ENCODE results near the gene SNX22.
"Not testable (repeated sequence)": the region's sequence is repeated elsewhere in the genome, so short reads cannot be mapped to it uniquely, and the experiment has no call there.

The SNX22 gene

DNA sequence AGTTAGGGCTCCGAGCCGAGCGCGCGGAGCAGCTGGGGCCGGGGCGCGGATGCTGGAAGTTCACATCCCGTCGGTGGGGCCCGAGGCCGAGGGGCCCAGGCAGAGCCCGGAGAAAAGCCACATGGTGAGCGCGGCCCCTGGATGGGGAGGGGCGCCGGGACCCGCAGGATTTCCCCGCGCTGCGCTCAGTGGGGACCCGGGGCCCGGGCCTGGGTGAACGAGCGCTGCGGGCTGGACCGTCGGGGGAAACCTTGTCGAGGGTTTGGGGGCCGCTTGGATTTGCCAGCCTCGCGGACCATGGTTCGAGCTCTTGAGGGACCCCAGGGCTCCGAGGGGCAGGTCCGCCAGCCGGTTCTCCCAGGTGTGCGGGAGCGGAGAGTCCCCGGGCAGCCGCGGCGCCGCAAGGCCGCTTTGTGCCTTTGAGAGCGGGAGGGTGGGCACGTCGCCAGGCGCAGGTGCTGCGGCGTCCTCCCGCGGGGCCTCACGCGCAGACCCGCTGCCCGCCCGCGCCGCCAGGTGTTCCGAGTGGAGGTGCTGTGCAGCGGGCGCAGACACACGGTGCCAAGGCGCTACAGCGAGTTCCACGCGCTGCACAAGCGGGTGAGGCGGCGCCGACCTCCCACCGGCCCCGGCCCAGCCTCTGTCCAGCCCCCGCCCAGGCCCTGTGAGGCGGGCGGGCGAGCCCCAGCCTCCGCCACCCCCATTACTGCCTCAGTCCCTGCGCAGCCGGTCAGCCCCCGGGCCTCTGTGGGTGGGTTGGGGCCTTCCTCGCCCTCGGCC is at the start of gene SNX22:
SNX22 (plus strand) TSS at position 5 of the 780 bp plus-strand sequence; CDS start at position 50, 45 bp downstream.
- Mint-ChIP-seq H3K36me3 (ENCODE audit: low read depth) (peaks cover 21% of the 10 kb centered on the region), H3K9me3 (no peaks in the 10 kb centered on the region), H3K4me3 (peak within 1 kb of the TSS; percentile 66), H3K27me3 (peaks cover 30% of the 10 kb centered on the region), H3K4me1 (ENCODE audit: low read depth) (peaks cover 50% of the 10 kb centered on the region), H3K27ac (peak within 1 kb of the TSS; percentile 23)
- intact Hi-C loops (cut with micrococcal nuclease) = loop anchor here (5.0 kb wide), 1 partner anchor 55 kb away; the partner anchor contains the start of gene SNX1

DNA sequence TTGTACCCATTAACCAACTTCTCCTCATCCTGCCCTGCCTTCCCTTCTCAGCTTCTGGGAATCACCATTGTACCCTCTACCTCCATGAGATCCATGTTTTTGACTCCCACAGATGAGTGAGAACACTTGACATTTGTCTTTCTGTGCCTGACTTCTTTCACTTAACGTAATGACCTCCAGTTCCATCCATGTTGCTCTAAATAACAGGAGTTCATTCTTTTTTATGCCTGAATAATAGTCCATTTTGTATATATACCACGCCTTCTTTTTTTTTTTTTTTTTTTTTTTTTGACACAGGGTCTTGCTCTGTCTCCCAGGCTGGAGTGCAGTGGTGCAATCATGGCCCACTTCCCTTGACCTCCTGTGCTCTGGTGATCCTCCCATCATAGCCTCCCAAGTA is 49.0 kb upstream of the SNX22 start:
- Mint-ChIP-seq H3K36me3 (ENCODE audit: low read depth) (peaks cover 34% of the 10 kb centered on the region), H3K4me1 (ENCODE audit: low read depth) (peaks cover 66% of the 10 kb centered on the region), H3K9me3 (peaks cover 5% of the 10 kb centered on the region), H3K4me3 (no peak overlapping the region), H3K27me3 (no peaks in the 10 kb centered on the region), H3K27ac (peak overlapping the region; percentile 69)
- intact Hi-C loops (cut with micrococcal nuclease) = no loop called here

GRCh38 chr15:64105113-64105704 is 46.3 kb upstream of the SNX22 start:
- Mint-ChIP-seq H3K36me3 (ENCODE audit: low read depth) (peaks cover 33% of the 10 kb centered on the region), H3K4me3 (peak overlapping the region; percentile 28), H3K4me1 (ENCODE audit: low read depth) (peaks cover 61% of the 10 kb centered on the region), H3K9me3 (peaks cover 5% of the 10 kb centered on the region), H3K27ac (peak overlapping the region; percentile 80), H3K27me3 (no peaks in the 10 kb centered on the region)
- intact Hi-C loops (cut with micrococcal nuclease) = no loop called here

GRCh38 chr15:64107337-64107736 is 44.2 kb upstream of the SNX22 start:
- Mint-ChIP-seq H3K36me3 (ENCODE audit: low read depth) (peaks cover 33% of the 10 kb centered on the region), H3K27ac (no peak overlapping the region), H3K9me3 (peaks cover 5% of the 10 kb centered on the region), H3K4me3 (no peak overlapping the region), H3K27me3 (no peaks in the 10 kb centered on the region), H3K4me1 (ENCODE audit: low read depth) (peaks cover 71% of the 10 kb centered on the region)
- intact Hi-C loops (cut with micrococcal nuclease) = no loop called here

DNA sequence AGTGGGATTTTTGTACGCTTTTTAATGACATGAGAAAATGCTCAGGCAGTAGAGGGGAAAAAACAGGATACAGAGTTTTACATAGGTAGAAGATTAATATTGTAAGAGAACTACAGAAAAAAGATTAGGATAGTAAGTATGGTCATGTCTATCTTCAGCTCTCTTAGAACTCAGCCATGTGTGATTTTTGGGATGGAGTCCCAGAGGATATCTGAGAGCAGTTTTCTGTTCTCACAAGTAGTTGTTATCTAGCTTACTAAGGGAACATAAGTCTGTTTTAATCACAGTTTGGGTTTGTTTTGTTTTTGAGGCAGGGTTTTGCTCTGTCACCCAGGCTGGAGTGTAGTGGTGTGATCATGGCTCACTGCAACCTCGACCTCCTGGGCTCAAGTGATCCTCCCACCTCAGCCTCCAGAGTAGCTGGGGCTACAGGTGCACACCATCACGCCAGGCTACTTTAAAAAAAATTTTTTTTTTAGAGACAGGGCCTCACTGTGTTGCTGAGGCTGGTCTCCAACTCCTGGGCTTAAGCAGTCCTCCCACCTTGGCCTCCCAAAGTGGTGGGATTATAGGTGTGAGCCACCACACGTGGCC is 41.3 kb upstream of the SNX22 start:
- H3K4me3 Mint-ChIP-seq; H3K27me3 Mint-ChIP-seq; H3K9me3 Mint-ChIP-seq; intact Hi-C loops (cut with micrococcal nuclease): not testable (repeated sequence)
- Mint-ChIP-seq H3K27ac (peak overlapping the region; percentile 71), H3K4me1 (ENCODE audit: low read depth) (peaks cover 79% of the 10 kb centered on the region), H3K36me3 (ENCODE audit: low read depth) (peaks cover 51% of the 10 kb centered on the region)

GRCh38 chr15:64110950-64111678 is 40.4 kb upstream of the SNX22 start:
- H3K4me1 Mint-ChIP-seq (ENCODE audit: low read depth) = peaks cover 71% of the 10 kb centered on the region
- H3K9me3 Mint-ChIP-seq = no peaks in the 10 kb centered on the region
- intact Hi-C loops (cut with micrococcal nuclease) = no loop called here
- no peaks in the 10 kb centered on the region for H3K27me3 Mint-ChIP-seq
- no peak overlapping the region for H3K4me3 Mint-ChIP-seq
- peak overlapping the region; percentile 71 for H3K27ac Mint-ChIP-seq
- peaks cover 60% of the 10 kb centered on the region for H3K36me3 Mint-ChIP-seq (ENCODE audit: low read depth)

DNA sequence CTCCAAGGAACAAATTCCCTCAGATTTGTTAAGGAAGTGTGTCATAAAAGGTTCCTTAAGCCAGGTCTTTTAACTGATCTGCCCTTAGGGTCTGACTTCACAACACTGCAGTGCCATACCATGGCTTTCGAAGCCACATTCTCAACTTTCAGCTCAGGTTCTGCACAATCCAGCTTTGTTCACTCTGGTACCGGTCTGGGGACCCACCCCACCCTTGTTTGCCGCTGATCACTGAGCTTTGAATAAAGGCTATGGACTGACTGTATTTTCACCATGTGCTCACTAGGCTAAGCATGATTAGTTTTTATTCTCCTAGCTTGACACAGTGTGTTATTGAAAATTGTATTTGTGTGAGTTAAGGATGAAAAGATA is 39.9 kb upstream of the SNX22 start:
- no peaks in the 10 kb centered on the region for H3K9me3 Mint-ChIP-seq
- intact Hi-C loops (cut with micrococcal nuclease) = no loop called here
- H3K36me3 Mint-ChIP-seq (ENCODE audit: low read depth) = peaks cover 60% of the 10 kb centered on the region
- H3K4me1 Mint-ChIP-seq (ENCODE audit: low read depth) = peaks cover 66% of the 10 kb centered on the region
- H3K27ac Mint-ChIP-seq = no peak overlapping the region
- no peaks in the 10 kb centered on the region for H3K27me3 Mint-ChIP-seq
- H3K4me3 Mint-ChIP-seq = no peak overlapping the region

DNA sequence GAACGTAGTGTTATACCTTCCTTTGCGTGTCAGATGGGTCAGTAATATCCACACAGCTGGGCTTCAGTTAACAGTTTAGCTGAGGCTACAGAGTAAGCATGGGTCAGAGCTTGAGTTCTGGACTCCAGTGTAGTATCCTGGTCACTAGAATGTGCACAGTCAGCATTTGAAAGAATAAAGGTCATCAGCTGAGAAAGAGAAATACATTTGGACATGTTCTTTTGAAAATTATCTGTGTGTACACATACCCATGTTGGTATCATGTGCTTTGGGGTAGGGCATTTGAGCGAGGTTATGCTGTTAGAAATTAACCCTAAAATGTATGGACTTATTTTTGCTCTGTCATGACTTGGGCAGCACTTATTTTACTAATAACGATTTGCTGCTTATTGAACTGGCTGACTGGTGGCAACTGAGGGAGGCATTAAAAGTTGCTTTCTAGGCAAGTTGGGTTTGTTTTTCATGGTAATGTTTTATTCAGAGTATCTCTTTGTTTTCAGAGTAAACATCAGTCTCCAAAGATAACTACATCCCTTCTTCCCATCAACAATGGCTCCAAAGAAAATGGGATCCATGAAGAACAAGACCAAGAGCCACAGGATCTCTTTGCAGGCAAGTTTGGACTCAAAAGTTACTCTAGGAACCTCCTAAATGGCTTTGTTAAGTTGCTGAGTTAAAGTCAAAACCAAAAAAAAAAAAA is 39.3 kb upstream of the SNX22 start:
- H3K4me1 Mint-ChIP-seq (ENCODE audit: low read depth) = peaks cover 60% of the 10 kb centered on the region
- H3K4me3 Mint-ChIP-seq = no peak overlapping the region
- H3K27ac Mint-ChIP-seq = peak overlapping the region; percentile 9
- no peaks in the 10 kb centered on the region for H3K9me3 Mint-ChIP-seq
- no peaks in the 10 kb centered on the region for H3K27me3 Mint-ChIP-seq
- H3K36me3 Mint-ChIP-seq (ENCODE audit: low read depth) = peaks cover 61% of the 10 kb centered on the region
- intact Hi-C loops (cut with micrococcal nuclease) = no loop called here

GRCh38 chr15:64112904-64113303 is 38.6 kb upstream of the SNX22 start:
- Mint-ChIP-seq H3K4me3 (no peak overlapping the region), H3K36me3 (ENCODE audit: low read depth) (peaks cover 63% of the 10 kb centered on the region), H3K9me3 (no peaks in the 10 kb centered on the region), H3K27me3 (no peaks in the 10 kb centered on the region), H3K4me1 (ENCODE audit: low read depth) (peaks cover 53% of the 10 kb centered on the region), H3K27ac (no peak overlapping the region)
- intact Hi-C loops (cut with micrococcal nuclease) = no loop called here

DNA sequence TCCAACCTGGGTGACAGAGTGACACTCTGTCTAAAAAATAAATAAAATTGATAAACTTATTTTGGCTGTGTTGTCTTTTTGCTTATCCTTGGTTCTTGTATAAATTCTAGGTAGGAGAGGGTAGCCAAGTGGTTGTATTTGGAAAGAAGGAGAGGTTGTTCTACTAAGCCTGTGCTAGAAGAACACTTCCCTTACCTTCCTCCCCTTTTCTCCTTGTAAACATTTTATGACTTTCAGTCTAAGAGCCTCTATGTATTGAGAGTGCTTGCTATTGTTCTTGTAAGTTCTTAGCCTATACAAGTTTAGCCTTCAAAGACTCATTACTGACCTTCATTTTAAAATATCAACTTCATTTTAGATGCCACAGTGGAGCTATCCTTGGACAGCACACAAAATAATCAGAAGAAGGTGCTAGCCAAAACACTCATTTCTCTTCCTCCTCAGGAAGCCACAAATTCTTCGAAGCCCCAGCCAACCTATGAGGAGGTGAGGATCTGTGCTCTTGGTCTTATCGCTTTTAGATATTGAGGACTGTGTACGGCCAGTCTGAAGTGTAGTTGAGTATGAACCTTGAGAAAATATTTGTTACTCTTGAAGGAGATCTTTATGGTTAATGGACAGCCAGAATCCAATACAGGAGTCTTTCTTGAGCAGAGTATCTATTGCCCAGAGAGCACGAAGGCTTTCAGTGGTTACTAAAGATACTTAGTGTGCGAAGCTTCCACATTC is 33.6 kb upstream of the SNX22 start:
- no peak overlapping the region for H3K27ac Mint-ChIP-seq
- peaks cover 94% of the 10 kb centered on the region for H3K36me3 Mint-ChIP-seq (ENCODE audit: low read depth)
- H3K4me1 Mint-ChIP-seq (ENCODE audit: low read depth) = peaks cover 14% of the 10 kb centered on the region
- H3K9me3 Mint-ChIP-seq = no peaks in the 10 kb centered on the region
- H3K27me3 Mint-ChIP-seq = no peaks in the 10 kb centered on the region
- no peak overlapping the region for H3K4me3 Mint-ChIP-seq
- intact Hi-C loops (cut with micrococcal nuclease) = no loop called here

DNA sequence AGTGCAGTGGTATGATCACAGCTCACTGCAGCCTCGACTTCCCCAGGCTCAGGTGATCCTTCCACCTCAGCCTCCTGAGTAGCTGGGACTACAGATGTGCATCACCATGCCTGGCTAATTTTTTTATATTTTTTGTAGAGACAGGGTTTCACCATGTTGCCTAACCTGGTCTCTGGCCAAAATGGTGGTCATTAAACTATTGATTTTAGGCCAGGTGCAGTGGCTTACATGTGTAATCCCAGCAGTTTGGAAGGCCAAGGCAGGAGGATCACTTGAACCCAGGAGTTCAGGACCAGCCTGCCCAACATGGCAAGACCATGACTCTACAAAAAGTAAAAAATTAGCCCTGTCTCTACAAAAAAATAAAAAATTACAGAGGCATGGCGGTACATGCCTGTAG is 31.2 kb upstream of the SNX22 start:
- H3K4me1 Mint-ChIP-seq (ENCODE audit: low read depth); H3K27ac Mint-ChIP-seq; H3K9me3 Mint-ChIP-seq; intact Hi-C loops (cut with micrococcal nuclease); H3K4me3 Mint-ChIP-seq; H3K27me3 Mint-ChIP-seq: not testable (repeated sequence)
- peaks cover 98% of the 10 kb centered on the region for H3K36me3 Mint-ChIP-seq (ENCODE audit: low read depth)

GRCh38 chr15:64121614-64122013 is 29.9 kb upstream of the SNX22 start:
- H3K4me3 Mint-ChIP-seq = no peak overlapping the region
- H3K27ac Mint-ChIP-seq = no peak overlapping the region
- intact Hi-C loops (cut with micrococcal nuclease) = no loop called here
- H3K4me1 Mint-ChIP-seq (ENCODE audit: low read depth) = no peaks in the 10 kb centered on the region
- H3K36me3 Mint-ChIP-seq (ENCODE audit: low read depth) = peaks cover 98% of the 10 kb centered on the region
- no peaks in the 10 kb centered on the region for H3K27me3 Mint-ChIP-seq
- no peaks in the 10 kb centered on the region for H3K9me3 Mint-ChIP-seq

DNA sequence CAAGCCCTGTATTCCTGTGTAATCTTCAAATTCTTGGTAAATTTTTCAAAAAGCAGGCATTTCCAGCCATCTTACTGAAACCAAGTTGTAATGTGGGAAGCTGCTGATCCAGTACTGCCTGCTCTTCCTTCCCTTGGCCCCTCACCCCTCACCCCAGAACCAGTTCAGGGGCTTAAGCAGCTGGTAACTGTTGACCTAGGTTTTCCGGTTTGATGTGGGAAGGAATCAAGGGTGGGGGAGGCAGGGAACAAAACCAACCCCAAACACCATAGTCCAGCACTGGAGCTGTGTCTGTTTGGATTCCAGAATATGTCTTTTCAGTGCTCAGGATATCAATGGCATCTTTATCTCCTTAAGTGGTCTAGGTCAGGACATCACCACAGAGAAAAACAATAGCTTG is 29.1 kb upstream of the SNX22 start:
- intact Hi-C loops (cut with micrococcal nuclease) = no loop called here
- H3K27me3 Mint-ChIP-seq = no peaks in the 10 kb centered on the region
- no peaks in the 10 kb centered on the region for H3K4me1 Mint-ChIP-seq (ENCODE audit: low read depth)
- H3K9me3 Mint-ChIP-seq = no peaks in the 10 kb centered on the region
- peaks cover 98% of the 10 kb centered on the region for H3K36me3 Mint-ChIP-seq (ENCODE audit: low read depth)
- H3K27ac Mint-ChIP-seq = no peak overlapping the region
- no peak overlapping the region for H3K4me3 Mint-ChIP-seq

Measured in dendritic cell treated with granulocyte-macrophage colony-stimulating factor and Interleukin-4, amounts not matched to agents 40 ng/mL and 50 ng/mL, for 4 days (primary cell).